ENCODE data around the gene ARL14EP.

DNA sequence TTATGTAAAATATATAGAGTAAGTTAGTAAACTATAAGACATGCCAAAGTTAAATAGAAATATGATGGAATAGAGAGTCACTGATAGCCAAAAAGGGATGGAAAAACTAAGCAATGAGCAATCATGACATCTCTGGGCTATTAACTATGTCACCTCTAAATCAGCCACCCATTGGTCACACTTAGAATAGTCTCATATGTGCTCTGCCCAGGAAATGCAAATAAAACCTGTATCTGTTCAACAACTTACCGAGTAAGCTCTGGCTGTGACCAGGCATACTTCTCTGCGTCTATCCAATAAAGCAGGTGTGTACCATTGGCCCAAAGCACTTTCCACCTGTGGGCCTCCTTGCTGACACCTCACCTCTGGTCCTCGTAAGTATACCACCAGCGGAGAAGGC, 1.6 kb upstream of the ARL14EP start:
- TF ChIP-seq CTCF (IDR thresholded peaks at IDR 0.05; ENCODE audit: insufficient read depth, low read depth, low read length) (no peak), EZH2 (IDR thresholded peaks at IDR 0.05; ENCODE audit: insufficient read depth, low read length) (no peak)
